GM19351 (cell line): Measurements from ENCODE around the gene ZC3H12C.

Experiments
- ATAC-seq: cut with Tn5 transposase; IDR thresholded peaks from one replicate; pipeline ENCODE4 v1.9.1; 2021; ENCODE audit warnings: mild to moderate bottlenecking, moderate library complexity; ENCODE audit not compliant: unreplicated experiment

ZC3H12C gene

DNA sequence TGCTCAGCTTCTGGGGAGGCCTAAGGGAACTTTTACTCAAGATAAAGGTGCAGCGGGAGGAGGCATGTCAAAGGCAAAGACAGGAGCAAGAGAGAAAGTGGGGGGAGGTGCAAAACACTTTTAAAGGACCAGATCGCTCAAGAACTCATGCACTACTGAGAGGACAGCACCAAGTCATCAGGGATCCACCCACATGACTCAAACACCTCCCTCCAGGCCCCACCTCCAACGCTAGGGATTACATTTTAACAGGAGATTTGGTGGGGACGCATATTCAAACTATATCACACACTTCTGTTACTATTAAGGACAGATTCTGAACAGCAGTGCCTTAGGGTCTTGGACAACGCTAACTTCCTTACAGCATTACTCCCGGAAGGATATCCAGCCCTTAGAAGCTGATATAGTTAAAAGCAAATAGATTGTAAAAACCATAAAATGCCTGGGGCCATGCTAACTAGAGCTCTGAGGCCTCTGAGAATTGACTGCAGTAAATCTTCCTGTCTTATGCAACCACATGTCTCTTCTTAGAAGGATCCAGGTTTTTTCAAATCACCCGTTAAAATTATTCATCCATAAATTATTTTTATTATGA lies 16.7 kb upstream of the ZC3H12C start:
- no peak for ATAC-seq

GRCh38 chr11:110077346-110077745 lies 15.8 kb upstream of the ZC3H12C start:
- peak; percentile 20 for ATAC-seq

DNA sequence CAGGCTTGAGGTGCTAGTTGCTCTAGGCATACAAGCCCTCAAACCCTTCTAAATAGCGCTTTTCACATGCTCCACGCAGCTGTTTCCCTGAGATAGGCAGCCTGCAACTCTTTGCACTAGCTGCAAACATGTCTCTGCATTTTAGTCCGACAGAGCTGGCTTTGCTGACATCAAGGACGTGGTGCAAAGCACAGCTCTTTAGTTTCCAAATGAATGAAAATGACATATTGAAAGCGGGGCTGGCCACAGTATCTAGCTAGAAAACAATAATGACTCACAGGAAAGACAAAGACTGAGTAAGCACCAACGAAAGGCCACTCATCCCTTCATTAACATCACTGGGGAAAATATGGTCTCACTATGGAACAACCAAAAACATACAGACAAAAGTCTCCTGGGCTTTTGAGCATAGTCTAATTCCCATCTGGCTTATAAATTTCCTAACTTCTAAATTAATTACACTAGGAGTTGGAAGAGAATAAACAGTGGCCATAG lies 15.3 kb upstream of the ZC3H12C start:
- ATAC-seq: peak; percentile 94

- no peak for ATAC-seq
These were observed 14.2 kb upstream of the ZC3H12C start for GRCh38 chr11:110078923-110079544.

DNA sequence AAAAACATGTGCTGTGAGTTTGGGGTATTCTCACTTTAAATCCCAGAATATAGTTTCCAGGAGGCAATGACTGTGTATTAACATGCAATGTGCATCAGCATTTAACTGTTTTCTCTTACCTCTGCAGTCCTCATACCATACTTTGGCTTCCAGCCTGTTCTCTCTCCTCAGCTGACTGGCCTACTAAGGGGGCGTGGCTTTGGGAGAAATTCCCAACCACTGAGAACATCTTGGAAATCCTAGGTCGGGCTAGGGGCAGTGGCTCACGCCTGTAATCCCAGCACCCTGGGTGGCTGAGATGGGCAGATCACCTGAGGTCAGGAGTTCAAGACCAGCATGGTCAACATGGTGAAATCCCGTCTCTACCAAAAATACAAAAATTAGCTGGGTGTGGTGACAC lies 13.5 kb upstream of the ZC3H12C start:
- ATAC-seq: no peak

- no peak for ATAC-seq
These were observed 11.5 kb upstream of the ZC3H12C start for GRCh38 chr11:110081462-110082376.

DNA sequence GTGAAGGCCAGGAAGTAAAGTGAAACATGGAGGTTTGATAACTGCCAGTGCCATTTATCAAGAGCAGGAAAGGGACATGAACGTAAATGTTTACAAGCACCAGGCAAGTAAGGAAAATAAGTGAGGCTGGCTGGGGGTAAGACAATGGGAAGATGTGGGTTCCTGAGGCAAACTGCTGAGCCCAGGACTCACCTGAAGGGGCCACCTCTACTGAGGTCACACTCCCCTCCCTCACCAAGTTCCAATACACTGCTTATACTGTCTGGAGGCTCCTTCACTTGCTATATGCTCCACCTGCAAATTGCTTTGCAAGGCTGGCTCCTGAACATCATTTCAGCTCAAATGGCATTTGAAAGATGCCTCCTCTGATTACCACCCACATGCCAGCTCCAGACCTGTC lies 10.3 kb upstream of the ZC3H12C start:
- ATAC-seq: no peak

- ATAC-seq: no peak
These were observed 7.8 kb upstream of the ZC3H12C start for GRCh38 chr11:110085255-110085838.

DNA sequence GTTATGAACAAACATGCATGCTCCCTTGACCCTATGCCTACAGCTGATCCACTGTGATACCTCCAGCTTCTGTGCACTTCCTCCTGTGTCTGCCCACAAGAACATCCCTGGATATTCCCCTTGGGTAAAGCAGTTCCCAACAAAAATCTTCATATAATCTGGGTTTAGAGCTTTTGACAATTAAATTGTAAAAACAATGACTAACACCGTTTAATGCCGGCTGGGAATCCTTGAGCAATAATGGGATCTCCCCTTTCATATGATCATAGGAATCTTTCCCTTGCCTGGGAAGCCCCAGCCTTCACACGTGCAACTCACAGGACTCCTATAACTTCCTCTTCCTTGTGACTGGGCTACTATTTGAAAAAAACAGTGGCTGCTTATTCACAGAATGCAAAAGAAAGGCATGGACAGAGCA lies 6.3 kb upstream of the ZC3H12C start:
- no peak for ATAC-seq

GRCh38 chr11:110087812-110088534 lies 5.2 kb upstream of the ZC3H12C start:
- ATAC-seq: no peak

- ATAC-seq: no peak
These were observed 4.5 kb upstream of the ZC3H12C start for GRCh38 chr11:110088535-110089344.

DNA sequence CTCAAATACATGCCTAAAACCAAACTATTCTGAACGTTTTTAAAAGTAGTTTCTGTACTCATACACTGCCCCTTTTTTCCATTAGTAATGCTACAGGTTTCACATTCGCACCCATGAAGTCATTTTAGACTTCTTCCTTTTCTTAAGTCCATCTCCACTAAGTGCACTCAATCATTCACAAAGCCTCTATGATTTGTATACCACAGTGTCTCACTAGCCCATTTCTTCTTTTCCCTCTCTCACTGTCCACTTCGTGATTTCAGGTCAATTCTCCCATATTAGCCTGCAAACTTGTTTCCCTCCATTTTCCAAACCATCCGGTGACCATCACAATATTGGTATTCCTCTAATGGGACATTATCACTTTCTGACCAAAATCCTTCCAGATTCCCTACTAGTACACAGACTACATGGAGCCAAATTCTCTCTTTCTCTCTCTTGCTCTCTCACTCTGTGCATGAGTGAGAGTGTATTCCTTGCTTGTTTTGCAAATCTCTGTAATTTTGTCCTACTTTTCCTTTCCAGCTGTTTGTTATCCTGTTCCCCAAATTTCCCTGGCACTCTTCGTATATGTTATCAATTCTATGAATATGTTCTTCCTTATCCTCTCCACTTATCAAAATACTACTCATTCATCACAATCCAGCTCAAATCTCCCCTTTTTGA lies 3.4 kb upstream of the ZC3H12C start:
- peak; percentile 47 for ATAC-seq

- no peak for ATAC-seq
These were observed 2.6 kb upstream of the ZC3H12C start for GRCh38 chr11:110090466-110091026.

- ATAC-seq: no peak
These were observed 1.1 kb upstream of the ZC3H12C start for GRCh38 chr11:110092111-110092514.

GRCh38 chr11:110093407-110094297 lies 460 bp downstream of the ZC3H12C start:
- ATAC-seq: peak; percentile 21

DNA sequence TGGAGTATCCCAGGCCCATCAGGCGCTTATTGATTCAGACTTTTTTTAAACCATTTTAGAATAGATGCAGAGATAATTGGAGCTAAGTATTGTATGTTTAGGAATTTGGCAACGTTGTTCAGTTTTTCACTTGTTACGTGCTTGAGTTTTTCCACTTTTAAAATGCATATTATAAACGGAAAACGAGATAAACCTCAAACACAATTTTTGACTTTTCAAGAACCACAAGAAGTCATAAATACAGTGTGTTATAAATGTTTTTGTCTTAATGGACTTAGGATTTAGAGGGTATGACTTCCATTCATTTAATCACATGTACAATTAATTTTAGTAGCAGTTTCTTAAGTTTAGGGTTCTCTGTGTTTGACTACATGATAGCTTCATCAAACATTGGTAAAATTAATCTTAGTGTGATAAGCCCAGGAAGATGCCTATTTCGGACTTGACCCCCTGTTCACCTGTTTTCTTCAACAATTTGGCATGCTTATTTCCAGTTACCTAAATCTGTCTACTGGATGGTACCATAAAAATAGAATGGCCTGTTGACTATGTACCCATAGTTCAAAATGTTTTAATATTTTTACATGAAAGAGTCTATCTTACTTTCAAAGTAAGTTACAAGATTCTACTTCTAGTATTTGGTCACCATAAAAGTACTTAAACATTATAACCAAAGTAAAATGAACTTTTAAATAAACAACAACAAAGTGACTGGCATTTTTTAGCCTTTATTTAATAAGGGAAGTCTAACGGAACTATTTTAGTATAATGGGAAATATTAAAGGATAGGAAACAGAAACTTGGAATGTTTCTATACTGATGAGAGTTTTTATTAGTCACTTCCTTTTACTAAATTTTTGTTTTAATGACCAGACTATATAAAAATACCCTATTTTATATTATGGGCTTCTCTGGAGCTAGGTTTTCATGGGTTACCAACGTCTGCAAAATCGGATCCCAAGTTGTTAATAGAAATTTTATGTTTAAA lies 1.4 kb downstream of the ZC3H12C start:
- no peak for ATAC-seq

- no peak for ATAC-seq
These were observed 2.4 kb downstream of the ZC3H12C start for GRCh38 chr11:110095554-110095953.
